ENCODE data around the gene SRRM5.

- TF ChIP-seq, protein P1, sequence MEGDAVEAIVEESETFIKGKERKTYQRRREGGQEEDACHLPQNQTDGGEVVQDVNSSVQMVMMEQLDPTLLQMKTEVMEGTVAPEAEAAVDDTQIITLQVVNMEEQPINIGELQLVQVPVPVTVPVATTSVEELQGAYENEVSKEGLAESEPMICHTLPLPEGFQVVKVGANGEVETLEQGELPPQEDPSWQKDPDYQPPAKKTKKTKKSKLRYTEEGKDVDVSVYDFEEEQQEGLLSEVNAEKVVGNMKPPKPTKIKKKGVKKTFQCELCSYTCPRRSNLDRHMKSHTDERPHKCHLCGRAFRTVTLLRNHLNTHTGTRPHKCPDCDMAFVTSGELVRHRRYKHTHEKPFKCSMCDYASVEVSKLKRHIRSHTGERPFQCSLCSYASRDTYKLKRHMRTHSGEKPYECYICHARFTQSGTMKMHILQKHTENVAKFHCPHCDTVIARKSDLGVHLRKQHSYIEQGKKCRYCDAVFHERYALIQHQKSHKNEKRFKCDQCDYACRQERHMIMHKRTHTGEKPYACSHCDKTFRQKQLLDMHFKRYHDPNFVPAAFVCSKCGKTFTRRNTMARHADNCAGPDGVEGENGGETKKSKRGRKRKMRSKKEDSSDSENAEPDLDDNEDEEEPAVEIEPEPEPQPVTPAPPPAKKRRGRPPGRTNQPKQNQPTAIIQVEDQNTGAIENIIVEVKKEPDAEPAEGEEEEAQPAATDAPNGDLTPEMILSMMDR (IDR thresholded peaks at IDR 0.05), result no peak
- no peak for TF ChIP-seq POLR2A (IDR thresholded peaks at IDR 0.05)
Observed at GRCh38 chr19:43582495-43582894, 29.4 kb upstream of the SRRM5 start.

Data from vagina (tissue), 2 donors.